Skeletal muscle satellite cell (primary cell): ENCODE measurements around the gene AVEN.
"Not testable (repeated sequence)": the region's sequence is repeated elsewhere in the genome, so short reads cannot be mapped to it uniquely, and the experiment has no call there.

Experiments
- H3K27me3 ChIP-seq: 2 replicates; pipeline ENCODE4 v1.7.0; 2013; ENCODE audit warnings: low read length; ENCODE audit not compliant: control insufficient read depth, insufficient read depth
- H3K36me3 ChIP-seq: 2 replicates; pipeline ENCODE4 v1.7.0; 2013; ENCODE audit warnings: mild to moderate bottlenecking, control low read depth, low read length; ENCODE audit not compliant: insufficient read depth
- H3K4me1 ChIP-seq: 2 replicates; pipeline ENCODE4 v1.7.0; 2013; ENCODE audit warnings: low read length; ENCODE audit not compliant: control insufficient read depth, insufficient read depth
- H3K4me2 ChIP-seq: 2 replicates; pipeline ENCODE4 v1.7.0; 2013; ENCODE audit warnings: mild to moderate bottlenecking, low read length
- H3K4me3 ChIP-seq: 2 replicates; pipeline ENCODE4 v1.7.0; 2013; ENCODE audit warnings: low read length
- H3K9ac ChIP-seq: 2 replicates; pipeline ENCODE4 v1.7.0; 2013; ENCODE audit warnings: mild to moderate bottlenecking, low read depth, low read length, moderate library complexity
- H3K9me3 ChIP-seq: replicated peaks from 2 replicates; pipeline ENCODE4 v1.7.0; 2013; ENCODE audit warnings: mild to moderate bottlenecking, control low read depth, low read length

AVEN gene

GRCh38 chr15:34056911-34057310 lies 17.9 kb upstream of the AVEN start:
- H3K4me3 ChIP-seq: no peak overlapping the region
- H3K4me2 ChIP-seq: no peak overlapping the region
- H3K9ac ChIP-seq: peak overlapping the region; percentile 20
- no peaks in the 10 kb centered on the region for H3K9me3 ChIP-seq
- H3K36me3 ChIP-seq: no peaks in the 10 kb centered on the region
- H3K4me1 ChIP-seq: peaks cover 15% of the 10 kb centered on the region
- peaks cover 2% of the 10 kb centered on the region for H3K27me3 ChIP-seq

- Histone ChIP-seq H3K4me3 (no peak overlapping the region), H3K9me3 (no peaks in the 10 kb centered on the region), H3K9ac (peak overlapping the region; percentile 59), H3K27me3 (peaks cover 2% of the 10 kb centered on the region), H3K4me2 (peak overlapping the region; percentile 6), H3K4me1 (peaks cover 15% of the 10 kb centered on the region), H3K36me3 (no peaks in the 10 kb centered on the region)
Observed at GRCh38 chr15:34055868-34056595, 17.0 kb upstream of the AVEN start.

- Histone ChIP-seq H3K27me3 (no peaks in the 10 kb centered on the region), H3K9ac (no peak overlapping the region), H3K4me2 (no peak overlapping the region), H3K4me1 (peaks cover 19% of the 10 kb centered on the region), H3K9me3 (no peaks in the 10 kb centered on the region), H3K36me3 (no peaks in the 10 kb centered on the region), H3K4me3 (no peak overlapping the region)
Observed at GRCh38 chr15:34054081-34054707, 15.2 kb upstream of the AVEN start.

GRCh38 chr15:34050385-34050784 lies 11.4 kb upstream of the AVEN start:
- not testable (repeated sequence) for H3K4me2 ChIP-seq, H3K36me3 ChIP-seq, H3K4me3 ChIP-seq, H3K27me3 ChIP-seq, H3K9ac ChIP-seq, H3K9me3 ChIP-seq
- H3K4me1 ChIP-seq: peaks cover 22% of the 10 kb centered on the region

GRCh38 chr15:34049112-34049511 lies 10.1 kb upstream of the AVEN start:
- peaks cover 22% of the 10 kb centered on the region for H3K4me1 ChIP-seq
- H3K27me3 ChIP-seq: no peaks in the 10 kb centered on the region
- H3K36me3 ChIP-seq: no peaks in the 10 kb centered on the region
- no peak overlapping the region for H3K4me3 ChIP-seq
- H3K9ac ChIP-seq: peak overlapping the region; percentile 25
- no peaks in the 10 kb centered on the region for H3K9me3 ChIP-seq
- peak overlapping the region; percentile 22 for H3K4me2 ChIP-seq

- no peaks in the 10 kb centered on the region for H3K27me3 ChIP-seq
Observed at GRCh38 chr15:34047893-34048775, 9.1 kb upstream of the AVEN start.

GRCh38 chr15:34046471-34047145 lies 7.6 kb upstream of the AVEN start:
- no peak overlapping the region for H3K4me2 ChIP-seq
- peaks cover 22% of the 10 kb centered on the region for H3K4me1 ChIP-seq
- H3K9ac ChIP-seq: no peak overlapping the region
- no peaks in the 10 kb centered on the region for H3K36me3 ChIP-seq
- no peaks in the 10 kb centered on the region for H3K9me3 ChIP-seq
- H3K27me3 ChIP-seq: no peaks in the 10 kb centered on the region
- no peak overlapping the region for H3K4me3 ChIP-seq

More at GRCh38 chr15:34047893-34048775, 9.1 kb upstream of the AVEN start:
- Histone ChIP-seq H3K9me3 (no peaks in the 10 kb centered on the region), H3K4me1 (peaks cover 22% of the 10 kb centered on the region), H3K4me2 (peak overlapping the region; percentile 38), H3K9ac (peak overlapping the region; percentile 63), H3K36me3 (no peaks in the 10 kb centered on the region), H3K4me3 (peak overlapping the region; percentile 18)

- H3K36me3 ChIP-seq: no peaks in the 10 kb centered on the region
- H3K4me3 ChIP-seq: no peak overlapping the region
- H3K4me2 ChIP-seq: no peak overlapping the region
- H3K9me3 ChIP-seq: no peaks in the 10 kb centered on the region
- no peak overlapping the region for H3K9ac ChIP-seq
- peaks cover 23% of the 10 kb centered on the region for H3K4me1 ChIP-seq
- H3K27me3 ChIP-seq: no peaks in the 10 kb centered on the region
Observed at GRCh38 chr15:34043813-34044212, 4.8 kb upstream of the AVEN start.

- H3K4me3 ChIP-seq: no peak overlapping the region
- H3K9me3 ChIP-seq: no peaks in the 10 kb centered on the region
- H3K9ac ChIP-seq: no peak overlapping the region
- H3K4me1 ChIP-seq: peaks cover 19% of the 10 kb centered on the region
- no peaks in the 10 kb centered on the region for H3K36me3 ChIP-seq
- no peak overlapping the region for H3K4me2 ChIP-seq
- no peaks in the 10 kb centered on the region for H3K27me3 ChIP-seq
Observed at GRCh38 chr15:34043391-34043790, 4.4 kb upstream of the AVEN start.

- Histone ChIP-seq H3K9ac (peak overlapping the region; percentile 96), H3K4me2 (peak overlapping the region; percentile 80), H3K4me3 (peak overlapping the region; percentile 100), H3K9me3 (no peaks in the 10 kb centered on the region), H3K27me3 (no peaks in the 10 kb centered on the region), H3K36me3 (no peaks in the 10 kb centered on the region), H3K4me1 (peaks cover 17% of the 10 kb centered on the region)
Observed at GRCh38 chr15:34039790-34040113, 748 bp upstream of the AVEN start.
